Fibroblast of lung (primary cell): ENCODE data around the gene BAD. TPM values are rescaled to one million over a fixed set of nuclear protein-coding genes. Genes with fewer than 3 reads are reported as not detected.

Experiments used
- DNase-seq, 2 donors: peaks; one replicate each; pipeline versions ENCODE4 v3.0.0 to v3.0.0-alpha.2; 2010; ENCODE audit warnings: low read depth in 2 of 2
- H2AFZ ChIP-seq: 2 replicates; pipeline ENCODE4 v1.5.1; 2012; ENCODE audit warnings: low read length, control low read depth, inconsistent platforms
- H3K27ac ChIP-seq: 2 replicates; pipeline ENCODE4 v1.5.1; 2011; ENCODE audit warnings: low read length, control low read depth; ENCODE audit not compliant: insufficient read depth
- H3K27me3 ChIP-seq: 2 replicates; pipeline ENCODE4 v1.5.1; 2011; ENCODE audit warnings: mild to moderate bottlenecking, low read length; ENCODE audit not compliant: control insufficient read depth, insufficient read depth
- H3K36me3 ChIP-seq: 2 replicates; pipeline ENCODE4 v1.5.1; 2011; ENCODE audit warnings: low read length; ENCODE audit not compliant: control insufficient read depth, insufficient read depth
- H3K4me1 ChIP-seq: 2 replicates; pipeline ENCODE4 v1.5.1; 2011; ENCODE audit warnings: low read length; ENCODE audit not compliant: control insufficient read depth, insufficient read depth; ENCODE audit errors: extremely low read depth
- H3K4me2 ChIP-seq: 2 replicates; pipeline ENCODE4 v1.5.1; 2011; ENCODE audit warnings: low read length, control low read depth; ENCODE audit not compliant: insufficient read depth; ENCODE audit errors: extremely low read depth
- H3K4me3 ChIP-seq, 4 experiments: fragments of 200-600 bp in 1 of 4; sonication (generic) in 1 of 4; replicated peaks in 1 of 4; 2 replicates each; pipeline ENCODE4 v1.5.1; 2011 to 2016; ENCODE audit warnings: low read length in 4 of 4, low read depth in 3 of 4, mild to moderate bottlenecking in 3 of 4, control low read depth in 2 of 4, inconsistent platforms in 1 of 4, mixed read lengths in 1 of 4; ENCODE audit not compliant: insufficient read depth in 1 of 4; ENCODE audit errors: control extremely low read depth in 1 of 4
- H3K79me2 ChIP-seq: 2 replicates; pipeline ENCODE4 v1.5.1; 2012; ENCODE audit warnings: mild to moderate bottlenecking, low read length, inconsistent platforms; ENCODE audit not compliant: control insufficient read depth, insufficient read depth
- H3K9ac ChIP-seq: 2 replicates; pipeline ENCODE4 v1.5.1; 2011; ENCODE audit warnings: mild to moderate bottlenecking, low read length, control low read depth; ENCODE audit not compliant: insufficient read depth
- H3K9me3 ChIP-seq: 2 replicates; pipeline ENCODE4 v1.5.1; 2012; ENCODE audit warnings: low read depth, low read length; ENCODE audit not compliant: control insufficient read depth, insufficient read depth
- H4K20me1 ChIP-seq: 2 replicates; pipeline ENCODE4 v1.5.1; 2011; ENCODE audit warnings: low read length; ENCODE audit not compliant: control insufficient read depth, insufficient read depth; ENCODE audit errors: extremely low read depth
- EZH2 ChIP-seq: IDR thresholded peaks from 2 replicates; pipeline ENCODE4 v1.5.1; 2012; ENCODE audit warnings: low read length, control low read depth, mild to moderate bottlenecking; ENCODE audit errors: missing control alignments
- polyA plus RNA-seq, 2 donors: library from polyadenylated mRNA; depleted of rRNA in 1 of 2; stranded (reverse) in 1 of 2; unstranded in 1 of 2; fragments of >200 nt; gene quantifications; 2 replicates each; pipeline ENCODE4 v1.2.1, GENCODE V29; 2011 to 2012; ENCODE audit warnings: missing spikeins in 1 of 2
- total RNA-seq: library from RNA; depleted of rRNA; stranded (reverse); fragments of >200 nt; gene quantifications from 2 replicates; pipeline ENCODE4 v1.2.1, GENCODE V29; 2014
- TF ChIP-seq, protein P1 (sequence below), 2 donors: IDR thresholded peaks in 1 of 2; conservative IDR thresholded peaks in 1 of 2; 1 replicate in 1 of 2; 2 replicates in 1 of 2; pipeline ENCODE4 v1.5.1; 2011 to 2012; ENCODE audit warnings: low read length in 2 of 2, control low read depth in 1 of 2, inconsistent platforms in 1 of 2, low read depth in 1 of 2, mild to moderate bottlenecking in 1 of 2

BAD gene
- total and polyA plus RNA-seq, 2 donors (not counting 1 experiment from before 2014, with no cell fraction given): 31.6 to 79.9 TPM

DNA sequence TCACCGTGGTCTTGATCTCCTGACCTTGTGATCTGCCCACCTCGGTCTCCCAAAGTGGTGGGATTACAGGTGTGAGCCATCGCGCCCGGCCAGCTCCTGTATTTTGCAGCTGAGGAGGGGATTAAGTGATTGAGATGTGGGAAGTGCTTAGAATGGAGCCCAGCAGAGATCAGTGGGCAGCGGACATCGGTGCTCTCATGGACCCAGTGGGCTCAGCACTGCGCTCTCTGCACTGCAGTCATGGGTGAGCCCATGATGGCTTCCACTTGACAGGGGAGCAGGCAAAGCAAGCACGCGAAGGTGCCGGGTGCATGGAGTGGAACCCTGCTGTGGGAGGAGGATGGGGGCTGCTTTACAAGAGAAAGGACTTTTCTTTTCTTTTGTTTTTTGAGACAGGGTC is 46.4 kb upstream of the BAD start:
- no peaks in the 10 kb centered on the region for H3K9me3 ChIP-seq
- H3K27me3 ChIP-seq: no peaks in the 10 kb centered on the region
- H3K79me2 ChIP-seq: no peaks in the 10 kb centered on the region
- peak; percentile 39 for TF ChIP-seq EZH2
- TF ChIP-seq, protein P1, sequence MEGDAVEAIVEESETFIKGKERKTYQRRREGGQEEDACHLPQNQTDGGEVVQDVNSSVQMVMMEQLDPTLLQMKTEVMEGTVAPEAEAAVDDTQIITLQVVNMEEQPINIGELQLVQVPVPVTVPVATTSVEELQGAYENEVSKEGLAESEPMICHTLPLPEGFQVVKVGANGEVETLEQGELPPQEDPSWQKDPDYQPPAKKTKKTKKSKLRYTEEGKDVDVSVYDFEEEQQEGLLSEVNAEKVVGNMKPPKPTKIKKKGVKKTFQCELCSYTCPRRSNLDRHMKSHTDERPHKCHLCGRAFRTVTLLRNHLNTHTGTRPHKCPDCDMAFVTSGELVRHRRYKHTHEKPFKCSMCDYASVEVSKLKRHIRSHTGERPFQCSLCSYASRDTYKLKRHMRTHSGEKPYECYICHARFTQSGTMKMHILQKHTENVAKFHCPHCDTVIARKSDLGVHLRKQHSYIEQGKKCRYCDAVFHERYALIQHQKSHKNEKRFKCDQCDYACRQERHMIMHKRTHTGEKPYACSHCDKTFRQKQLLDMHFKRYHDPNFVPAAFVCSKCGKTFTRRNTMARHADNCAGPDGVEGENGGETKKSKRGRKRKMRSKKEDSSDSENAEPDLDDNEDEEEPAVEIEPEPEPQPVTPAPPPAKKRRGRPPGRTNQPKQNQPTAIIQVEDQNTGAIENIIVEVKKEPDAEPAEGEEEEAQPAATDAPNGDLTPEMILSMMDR (conservative IDR thresholded peaks at IDR 0.05 in 1 of 2, IDR thresholded peaks at IDR 0.05 in 1 of 2; ENCODE audit: low read depth in 1 of 2, low read length in 2 of 2): no peak
- DNase-seq: no peak
- no peak overlapping the region for H3K9ac ChIP-seq
- no peaks in the 10 kb centered on the region for H3K36me3 ChIP-seq
- no peak overlapping the region for H3K27ac ChIP-seq
- H4K20me1 ChIP-seq: no peaks in the 10 kb centered on the region
- no peak overlapping the region for H3K4me2 ChIP-seq
- no peak overlapping the region for H2AFZ ChIP-seq
- no peak overlapping the region for H3K4me3 ChIP-seq
- H3K4me1 ChIP-seq: peaks cover 14% of the 10 kb centered on the region

DNA sequence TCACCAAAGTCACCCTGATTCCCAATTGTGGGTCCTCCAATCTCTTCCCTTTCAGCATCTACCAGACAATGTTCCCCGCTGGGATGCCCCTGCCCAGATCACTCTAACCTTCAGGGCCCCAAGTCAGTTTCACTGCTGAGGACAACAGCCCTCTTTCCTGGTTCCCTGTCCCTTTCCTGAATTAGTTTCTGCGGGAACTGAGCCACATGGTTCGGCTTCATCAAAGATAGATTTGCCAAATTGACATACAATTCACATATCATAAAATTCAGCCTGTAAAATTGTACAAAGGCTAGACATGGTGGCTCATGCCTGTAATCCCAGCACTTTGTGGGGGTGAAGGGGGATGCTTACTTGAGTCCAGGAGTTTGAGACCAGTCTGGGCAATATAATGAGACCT is 43.5 kb upstream of the BAD start:
- no peak overlapping the region for H3K9ac ChIP-seq
- H2AFZ ChIP-seq: no peak overlapping the region
- no peak overlapping the region for H3K4me2 ChIP-seq
- TF ChIP-seq, protein P1 (conservative IDR thresholded peaks at IDR 0.05 in 1 of 2, IDR thresholded peaks at IDR 0.05 in 1 of 2; ENCODE audit: low read depth in 1 of 2, low read length in 2 of 2): no peak
- TF ChIP-seq EZH2: no peak
- no peak overlapping the region for H3K4me3 ChIP-seq
- DNase-seq: no peak
- H3K36me3 ChIP-seq: no peaks in the 10 kb centered on the region
- H3K27ac ChIP-seq: no peak overlapping the region
- H3K9me3 ChIP-seq: no peaks in the 10 kb centered on the region
- peaks cover 8% of the 10 kb centered on the region for H3K4me1 ChIP-seq
- no peaks in the 10 kb centered on the region for H4K20me1 ChIP-seq
- no peaks in the 10 kb centered on the region for H3K27me3 ChIP-seq
- no peaks in the 10 kb centered on the region for H3K79me2 ChIP-seq

DNA sequence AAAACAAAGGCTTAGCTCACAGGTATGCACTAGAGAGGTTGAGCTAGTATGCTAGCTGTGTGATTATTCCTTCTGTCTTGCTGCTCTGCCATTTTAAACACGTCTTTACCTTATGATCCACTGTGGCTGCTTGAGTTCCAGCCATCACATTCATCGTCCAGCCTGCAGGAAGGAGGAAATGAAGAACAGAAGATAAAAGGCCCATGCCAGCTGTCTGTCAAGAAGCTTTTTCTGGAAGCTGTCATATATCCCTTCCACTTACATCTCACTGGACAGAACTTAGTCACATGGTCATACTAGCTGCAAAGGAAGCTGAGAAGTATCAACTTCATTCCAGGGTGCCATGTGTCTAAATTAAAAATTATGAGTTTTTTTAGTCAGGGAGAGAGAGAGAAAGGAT is 42.9 kb upstream of the BAD start:
- Histone ChIP-seq H3K27me3 (no peaks in the 10 kb centered on the region), H3K4me2 (no peak overlapping the region), H3K27ac (no peak overlapping the region), H4K20me1 (no peaks in the 10 kb centered on the region), H3K9me3 (no peaks in the 10 kb centered on the region), H2AFZ (no peak overlapping the region), H3K9ac (no peak overlapping the region), H3K4me3 (no peak overlapping the region), H3K4me1 (peaks cover 8% of the 10 kb centered on the region), H3K79me2 (no peaks in the 10 kb centered on the region), H3K36me3 (peaks cover 1% of the 10 kb centered on the region)
- TF ChIP-seq, protein P1 (conservative IDR thresholded peaks at IDR 0.05 in 1 of 2, IDR thresholded peaks at IDR 0.05 in 1 of 2; ENCODE audit: low read depth in 1 of 2, low read length in 2 of 2): no peak
- TF ChIP-seq EZH2: no peak
- DNase-seq: no peak
